Body of pancreas (tissue), 4 donors: ENCODE results near the gene HDHD3. TPM values are rescaled to one million over a fixed set of nuclear protein-coding genes. Genes with fewer than 3 reads are reported as not detected.
A peak's percentile ranks its signal among the peaks of the same experiment; 100 is the strongest.
"Not testable (repeated sequence)": the region's sequence is repeated elsewhere in the genome, so short reads cannot be mapped to it uniquely, and the experiment has no call there.

Source experiments
- ATAC-seq: fragments of 150-250 bp; one replicate; pipeline ENCODE4 v1.9.1; 2016
- DNase-seq, 4 donors: peaks; one replicate each; pipeline ENCODE4 v3.0.0-alpha.2; 2019
- H3K27ac ChIP-seq, 4 donors: fragments of 200-600 bp; sonication (generic); 1 replicate in 3 of 4; 2 replicates in 1 of 4; pipeline versions ENCODE4 v1.5.1 to v1.6.1; 2016 to 2019; ENCODE audit warnings: mild to moderate bottlenecking in 1 of 4, mixed read lengths in 1 of 4, moderate library complexity in 1 of 4
- H3K27me3 ChIP-seq, 2 donors: fragments of 200-600 bp; sonication (generic); one replicate each; pipeline ENCODE4 v1.6.0; 2016; ENCODE audit warnings: mild to moderate bottlenecking in 1 of 2
- H3K36me3 ChIP-seq, 2 donors: fragments of 200-600 bp; sonication (generic); replicated peaks in 1 of 2; 2 replicates each; pipeline ENCODE4 v1.5.1; 2016; ENCODE audit warnings: low read depth in 2 of 2; ENCODE audit not compliant: insufficient read depth in 1 of 2
- H3K4me1 ChIP-seq: fragments of 200-600 bp; sonication (generic); one replicate; pipeline ENCODE4 v1.6.0; 2016
- H3K4me3 ChIP-seq, 2 donors: fragments of 200-600 bp; sonication (generic); 1 replicate in 1 of 2; 2 replicates in 1 of 2; pipeline ENCODE4 v1.5.1; 2016 to 2019
- H3K9me3 ChIP-seq, 3 donors: fragments of 200-600 bp; sonication (generic); 1 replicate in 2 of 3; 2 replicates in 1 of 3; pipeline ENCODE4 v1.5.1; 2016
- POLR2A ChIP-seq, 3 donors: fragments of 450-650 bp; IDR thresholded peaks; one replicate each; pipeline ENCODE4 v1.6.1; 2016; ENCODE audit warnings: antibody characterized with exemption in 3 of 3, mild to moderate bottlenecking in 2 of 3
- WGBS, 2 donors: methylation state at CpG; one replicate each; pipeline ENCODE4 v1.1.5; 2017; 5-methylcytosine and 5-hydroxymethylcytosine counted together
- intact Hi-C: fragments of 100-400 bp; cut with DNase I; formaldehyde crosslinking; loops from one replicate; pipeline ENCODE4 v1.15.1; 2023
- total RNA-seq, 2 donors: library from RNA; depleted of rRNA; stranded (reverse); fragments of >200 nt; gene quantifications; one replicate each; pipeline ENCODE4 v1.1.0, GENCODE V29; 2016
- TF ChIP-seq, protein P1 (sequence below), 7 experiments: fragments of 450-650 bp in 4 of 7; fragments of 200-600 bp in 3 of 7; sonication (generic) in 3 of 7; IDR thresholded peaks; one replicate each; pipeline ENCODE4 v1.5.1; 2016 to 2019; ENCODE audit warnings: antibody characterized with exemption in 7 of 7

HDHD3 gene
- total RNA-seq, 2 donors from 2014 or later: 38.9 to 51.9 TPM

DNA sequence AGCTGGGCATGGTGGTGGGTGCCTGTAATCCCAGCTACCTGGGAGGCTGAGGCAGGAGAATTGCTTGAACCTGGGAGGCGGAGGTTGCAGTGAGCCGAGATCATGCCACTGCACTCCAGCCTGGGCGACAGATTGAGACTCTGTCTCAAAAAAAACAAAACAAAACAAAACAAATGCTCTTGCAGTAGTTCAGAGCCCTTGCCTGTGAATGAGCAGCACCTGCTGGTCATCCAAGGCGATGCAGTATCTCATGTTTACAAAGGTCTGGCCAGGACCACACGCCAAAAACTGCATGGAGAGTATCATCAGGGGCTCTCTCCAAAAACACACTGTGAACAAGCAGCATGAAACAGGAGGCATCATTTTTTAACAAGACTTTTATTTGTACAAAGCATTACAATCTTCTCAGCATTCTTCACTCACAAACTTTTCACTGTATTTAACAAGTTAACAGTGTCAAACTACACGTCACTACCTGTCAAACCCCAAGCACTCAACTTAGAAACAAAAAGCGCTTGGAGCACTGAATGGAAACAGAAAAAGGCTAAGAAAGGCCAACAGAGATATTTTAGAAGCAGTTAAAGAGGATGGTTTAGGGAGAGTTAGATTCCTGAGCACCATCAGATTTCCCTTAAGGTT lies 30.2 kb upstream of the HDHD3 start:
- H3K4me1 ChIP-seq: peaks cover 23% of the 10 kb centered on the region
- not testable (repeated sequence) for H3K36me3 ChIP-seq, H3K9me3 ChIP-seq, H3K27me3 ChIP-seq, H3K4me3 ChIP-seq
- intact Hi-C loops: loop anchor here (5.0 kb wide), 2 partner anchors 35 to 95 kb away; no protein-coding TSS in a partner anchor
- peak; percentile 30 for ATAC-seq
- WGBS, 2 donors: 19 to 20% methylated on average over 7 of the region's 7 CpGs
- TF ChIP-seq, protein P1, sequence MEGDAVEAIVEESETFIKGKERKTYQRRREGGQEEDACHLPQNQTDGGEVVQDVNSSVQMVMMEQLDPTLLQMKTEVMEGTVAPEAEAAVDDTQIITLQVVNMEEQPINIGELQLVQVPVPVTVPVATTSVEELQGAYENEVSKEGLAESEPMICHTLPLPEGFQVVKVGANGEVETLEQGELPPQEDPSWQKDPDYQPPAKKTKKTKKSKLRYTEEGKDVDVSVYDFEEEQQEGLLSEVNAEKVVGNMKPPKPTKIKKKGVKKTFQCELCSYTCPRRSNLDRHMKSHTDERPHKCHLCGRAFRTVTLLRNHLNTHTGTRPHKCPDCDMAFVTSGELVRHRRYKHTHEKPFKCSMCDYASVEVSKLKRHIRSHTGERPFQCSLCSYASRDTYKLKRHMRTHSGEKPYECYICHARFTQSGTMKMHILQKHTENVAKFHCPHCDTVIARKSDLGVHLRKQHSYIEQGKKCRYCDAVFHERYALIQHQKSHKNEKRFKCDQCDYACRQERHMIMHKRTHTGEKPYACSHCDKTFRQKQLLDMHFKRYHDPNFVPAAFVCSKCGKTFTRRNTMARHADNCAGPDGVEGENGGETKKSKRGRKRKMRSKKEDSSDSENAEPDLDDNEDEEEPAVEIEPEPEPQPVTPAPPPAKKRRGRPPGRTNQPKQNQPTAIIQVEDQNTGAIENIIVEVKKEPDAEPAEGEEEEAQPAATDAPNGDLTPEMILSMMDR (IDR thresholded peaks at IDR 0.05): peak; percentile 69 to 97 (median 92)
- H3K27ac ChIP-seq: peak overlapping the region in 2 of 4 donors; percentile 57 to 62
- DNase-seq: peak; percentile 76 to 85 (median 81)

DNA sequence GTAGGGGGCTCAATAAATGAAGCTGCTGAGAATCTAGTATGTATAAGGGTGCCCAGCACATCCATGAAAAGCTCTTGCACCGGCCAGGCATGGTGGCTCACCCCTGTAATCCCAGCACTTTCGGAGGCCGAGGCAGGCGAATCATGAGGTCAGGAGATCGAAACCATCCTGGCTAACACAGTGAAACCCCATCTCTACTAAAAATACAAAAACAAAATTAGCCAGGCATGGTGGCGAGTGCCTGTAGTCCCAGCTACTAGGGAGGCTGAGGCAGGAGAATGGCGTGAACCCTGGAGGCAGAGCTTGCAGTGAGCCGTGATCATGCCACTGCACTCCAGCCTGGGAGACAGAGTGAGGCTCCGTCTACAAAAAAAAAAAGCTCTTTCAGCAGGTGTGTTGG lies 29.6 kb upstream of the HDHD3 start:
- H3K27me3 ChIP-seq, H3K36me3 ChIP-seq, ATAC-seq, H3K4me3 ChIP-seq, DNase-seq, H3K9me3 ChIP-seq: not testable (repeated sequence)
- WGBS, 2 donors: 82% methylated on average over 9 of the region's 9 CpGs
- Histone ChIP-seq H3K4me1 (peaks cover 23% of the 10 kb centered on the region), H3K27ac (peak overlapping the region in 2 of 4 donors; percentile 57 to 62)
- intact Hi-C loops: loop anchor here (5.0 kb wide), 2 partner anchors 34 to 94 kb away; no protein-coding TSS in a partner anchor

DNA sequence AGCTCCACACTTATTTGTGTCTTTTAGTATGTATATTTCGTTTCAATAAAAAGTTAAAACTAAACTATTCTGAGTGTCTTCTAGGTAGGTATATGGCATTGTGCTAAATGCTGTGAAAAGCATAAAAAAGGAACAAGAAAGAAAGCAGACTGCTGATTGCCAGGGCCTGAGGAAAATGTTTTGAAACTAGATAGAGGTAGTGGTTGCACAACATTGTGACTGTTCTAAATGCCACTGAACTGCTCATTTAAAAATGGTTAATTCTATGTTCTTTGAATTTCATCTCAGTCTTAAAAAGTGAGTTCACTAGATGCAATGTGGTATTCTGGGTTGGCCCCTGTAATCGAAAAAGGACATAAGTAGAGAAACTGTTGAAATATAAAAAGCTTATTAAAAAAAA lies 26.9 kb upstream of the HDHD3 start:
- TF ChIP-seq, protein P1 (IDR thresholded peaks at IDR 0.05): no peak
- TF ChIP-seq POLR2A (IDR thresholded peaks at IDR 0.05): no peak
- Histone ChIP-seq H3K27me3 (no peaks in the 10 kb centered on the region), H3K36me3 (no peaks in the 10 kb centered on the region), H3K4me3 (no peak overlapping the region), H3K27ac (no peak overlapping the region), H3K4me1 (peaks cover 31% of the 10 kb centered on the region), H3K9me3 (no peaks in the 10 kb centered on the region)
- DNase-seq: no peak
- whole genome bisulfite sequencing, 2 donors: 45 to 49% methylated on average over 2 of the region's 2 CpGs
- intact Hi-C loops: no loop called here
- no peak for ATAC-seq

DNA sequence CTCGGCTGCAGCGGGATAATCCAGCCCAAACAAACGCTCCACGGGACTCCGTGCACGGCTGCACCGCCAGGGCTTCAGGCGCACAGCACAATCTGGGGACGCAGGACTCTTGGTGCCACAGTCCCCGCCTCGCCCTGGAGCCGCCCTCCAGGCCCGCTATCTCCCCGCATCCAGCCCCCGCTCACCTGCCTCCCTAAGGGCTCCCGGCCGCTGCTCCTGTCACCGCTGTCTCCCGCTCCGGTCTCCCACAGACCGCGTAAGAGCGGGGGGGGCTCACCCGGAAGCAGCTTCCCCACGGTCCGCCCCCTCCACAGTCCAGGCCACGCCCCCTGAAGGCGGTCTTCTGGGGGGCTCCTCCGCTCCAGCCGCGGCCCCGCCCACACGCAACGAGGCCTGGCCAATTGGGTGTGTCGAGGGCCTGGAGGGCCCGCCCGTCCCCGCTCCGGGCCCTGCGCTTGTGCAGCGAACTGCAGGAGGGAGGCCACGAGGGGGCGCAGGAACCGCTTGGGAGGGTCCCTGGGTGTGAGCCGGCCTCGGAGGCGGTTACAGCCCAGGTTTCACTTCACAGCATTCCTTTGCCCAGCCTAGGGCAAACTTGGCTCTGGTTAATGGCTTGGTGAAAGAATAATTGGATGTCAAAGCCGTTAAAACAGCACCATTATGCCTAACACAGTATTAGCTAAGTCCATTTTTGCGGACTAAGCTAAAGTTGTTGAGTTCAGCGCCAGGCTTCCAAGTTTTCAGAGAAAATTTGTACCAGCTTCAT lies 24.4 kb upstream of the HDHD3 start, which contains the start of gene ALAD:
TSS of gene ALAD (minus strand) at position 258 of the 766 bp plus-strand sequence. CDS start 7,725 bp downstream, outside the sequence.
- peaks cover 50% of the 10 kb centered on the region for H3K4me1 ChIP-seq

More for the DNA sequence above, 24.4 kb upstream of the HDHD3 start, which contains the start of gene ALAD:
- DNase-seq (peak; percentile 99 to 100 (median 99)), ATAC-seq (peak; percentile 98)
- intact Hi-C loops: no loop called here
- Histone ChIP-seq H3K27me3 (no peaks in the 10 kb centered on the region), H3K9me3 (no peaks in the 10 kb centered on the region), H3K36me3 (no peaks in the 10 kb centered on the region), H3K27ac (peak within 1 kb of the TSS; percentile 72 to 85 (median 78)), H3K4me3 (peak within 1 kb of the TSS; percentile 53 to 67)
- TF ChIP-seq, protein P1 (IDR thresholded peaks at IDR 0.05): peak; percentile 90 to 99 (median 97)
- TF ChIP-seq POLR2A (IDR thresholded peaks at IDR 0.05): peak; percentile 21 to 84 (median 82)
- WGBS, 2 donors: 1 to 12% methylated on average over 8 to 49 of the region's 50 CpGs
